GM12873 (cell line): ENCODE data around the gene CUEDC1.

Experiments used
- TF ChIP-seq, protein P1 (sequence below): IDR thresholded peaks from 2 replicates; pipeline ENCODE4 v1.5.1; 2012; ENCODE audit warnings: low read depth, mild to moderate bottlenecking, moderate library complexity, low read length, control low read depth; ENCODE audit not compliant: insufficient read depth; ENCODE audit errors: missing control alignments

Gene CUEDC1

DNA sequence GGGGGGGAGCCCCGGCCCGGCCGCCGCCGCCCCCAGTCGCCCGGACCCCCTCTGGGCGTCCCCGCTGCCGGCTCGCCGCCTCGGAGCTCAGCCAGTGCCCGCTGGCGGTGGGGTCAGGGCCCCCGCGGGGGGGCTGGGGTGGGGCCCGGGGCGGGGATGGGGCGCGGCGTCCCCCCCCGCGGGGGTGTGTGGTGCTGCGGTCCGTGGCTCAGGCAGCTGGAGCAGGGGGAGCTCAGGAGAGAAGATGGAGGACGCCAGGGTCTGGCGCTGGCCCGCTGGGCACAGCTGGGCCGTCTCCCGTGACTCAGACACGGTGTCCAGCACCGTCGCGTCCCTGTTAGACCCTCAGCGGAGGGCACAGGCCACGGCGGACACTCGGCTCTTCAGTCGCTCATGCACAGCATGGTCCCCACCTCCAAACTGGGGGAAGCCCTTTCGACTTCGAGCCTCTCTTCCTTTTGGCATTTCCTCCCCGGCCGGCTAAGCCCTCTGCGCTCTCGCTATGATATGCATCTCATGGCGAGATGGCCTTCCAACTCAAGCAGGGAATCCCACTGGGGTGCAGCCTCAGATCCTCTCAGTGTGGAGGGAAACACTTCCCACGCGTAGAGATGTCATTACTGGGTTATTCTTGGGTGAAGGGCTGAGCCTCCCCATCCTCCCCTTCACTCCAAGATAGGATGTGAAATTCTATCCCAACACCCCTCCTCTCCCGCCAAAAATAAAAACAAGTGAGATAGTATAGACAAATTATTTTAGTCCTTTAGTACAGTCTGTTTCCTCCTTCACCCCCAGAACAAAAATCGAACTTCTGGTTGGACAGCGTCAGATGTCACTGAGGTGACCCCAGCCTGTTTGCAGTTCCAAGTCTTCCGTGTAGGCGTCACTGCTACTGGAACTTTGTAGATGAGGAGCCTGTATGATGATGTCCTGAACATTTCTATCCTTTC is 33.4 kb upstream of the CUEDC1 start:
- TF ChIP-seq, protein P1, sequence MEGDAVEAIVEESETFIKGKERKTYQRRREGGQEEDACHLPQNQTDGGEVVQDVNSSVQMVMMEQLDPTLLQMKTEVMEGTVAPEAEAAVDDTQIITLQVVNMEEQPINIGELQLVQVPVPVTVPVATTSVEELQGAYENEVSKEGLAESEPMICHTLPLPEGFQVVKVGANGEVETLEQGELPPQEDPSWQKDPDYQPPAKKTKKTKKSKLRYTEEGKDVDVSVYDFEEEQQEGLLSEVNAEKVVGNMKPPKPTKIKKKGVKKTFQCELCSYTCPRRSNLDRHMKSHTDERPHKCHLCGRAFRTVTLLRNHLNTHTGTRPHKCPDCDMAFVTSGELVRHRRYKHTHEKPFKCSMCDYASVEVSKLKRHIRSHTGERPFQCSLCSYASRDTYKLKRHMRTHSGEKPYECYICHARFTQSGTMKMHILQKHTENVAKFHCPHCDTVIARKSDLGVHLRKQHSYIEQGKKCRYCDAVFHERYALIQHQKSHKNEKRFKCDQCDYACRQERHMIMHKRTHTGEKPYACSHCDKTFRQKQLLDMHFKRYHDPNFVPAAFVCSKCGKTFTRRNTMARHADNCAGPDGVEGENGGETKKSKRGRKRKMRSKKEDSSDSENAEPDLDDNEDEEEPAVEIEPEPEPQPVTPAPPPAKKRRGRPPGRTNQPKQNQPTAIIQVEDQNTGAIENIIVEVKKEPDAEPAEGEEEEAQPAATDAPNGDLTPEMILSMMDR = no peak

DNA sequence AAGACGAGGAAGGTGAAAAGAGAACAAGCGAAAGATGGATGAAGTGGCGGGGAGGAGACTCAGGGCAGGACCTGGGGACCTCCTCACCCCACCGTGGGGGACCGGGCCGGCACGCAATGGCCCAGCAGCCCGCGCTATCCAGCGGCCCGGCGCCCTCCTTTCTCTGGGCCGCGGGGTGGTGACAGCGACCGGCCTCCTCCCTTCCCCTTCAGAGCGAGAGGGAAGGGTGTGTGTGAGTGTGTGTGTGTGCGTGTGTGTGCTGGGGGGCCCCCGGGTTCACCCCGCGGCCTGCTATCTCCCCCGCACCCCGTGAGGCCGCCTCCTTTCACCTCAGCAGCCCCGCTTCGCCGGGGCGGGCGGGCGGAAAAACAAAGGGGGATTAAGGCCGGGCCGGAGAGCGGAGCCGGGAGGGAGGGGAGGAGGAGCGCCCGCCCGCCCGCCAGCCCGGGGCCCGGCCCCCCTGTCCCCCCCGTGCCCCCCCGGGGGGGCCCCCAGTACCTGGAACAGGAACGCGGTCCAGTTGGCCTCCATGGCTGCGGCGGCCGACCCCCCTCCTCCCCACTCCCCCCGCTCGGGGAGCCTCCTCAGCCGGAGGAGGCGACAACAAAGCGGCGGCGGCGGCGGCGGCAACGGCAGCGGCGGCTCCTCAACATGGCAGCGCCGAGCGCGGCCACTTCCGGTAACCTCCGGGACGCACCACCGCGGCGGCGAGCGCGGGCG is 32.5 kb upstream of the CUEDC1 start, which contains the start of gene VEZF1:
TSS of gene VEZF1 (minus strand) at position 674 of the 720 bp plus-strand sequence. CDS start at position 531, 143 bp downstream.
- TF ChIP-seq, protein P1 = no peak

DNA sequence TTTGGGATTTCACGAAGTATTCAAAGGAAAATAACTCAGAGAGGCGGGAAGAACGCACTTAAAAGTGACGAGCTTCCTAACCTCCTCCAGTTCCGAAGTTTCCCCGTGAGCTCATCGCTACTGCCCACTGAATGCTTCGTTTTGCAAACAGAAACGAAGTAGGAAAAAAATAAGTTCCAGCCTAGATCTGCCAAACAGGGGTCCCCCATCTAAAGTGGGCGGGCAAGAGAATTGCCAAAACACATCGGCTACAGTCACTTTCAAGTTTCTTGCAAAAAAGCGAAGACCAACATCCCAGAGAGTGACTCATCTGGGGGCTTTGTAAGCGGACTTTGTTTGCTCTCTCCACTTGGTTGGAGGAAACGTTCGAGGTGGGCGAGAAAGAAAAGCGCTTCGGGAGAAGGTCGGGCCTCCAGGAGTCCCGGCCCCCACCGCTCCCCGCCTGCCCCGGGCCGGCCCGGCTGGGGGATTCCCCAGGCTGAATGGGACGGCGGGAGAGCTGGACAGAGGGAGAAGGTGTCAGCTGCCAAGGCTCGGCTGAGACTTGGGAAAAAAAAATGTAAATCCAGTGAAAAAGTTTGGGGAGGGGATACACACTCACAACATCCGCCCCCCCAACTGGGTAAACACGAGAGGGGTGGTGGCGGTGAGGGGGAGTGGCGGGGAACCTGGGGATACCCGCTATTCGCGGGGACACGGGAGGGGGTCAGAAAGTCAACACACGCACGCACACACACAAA is 31.8 kb upstream of the CUEDC1 start:
- TF ChIP-seq, protein P1 = no peak

DNA sequence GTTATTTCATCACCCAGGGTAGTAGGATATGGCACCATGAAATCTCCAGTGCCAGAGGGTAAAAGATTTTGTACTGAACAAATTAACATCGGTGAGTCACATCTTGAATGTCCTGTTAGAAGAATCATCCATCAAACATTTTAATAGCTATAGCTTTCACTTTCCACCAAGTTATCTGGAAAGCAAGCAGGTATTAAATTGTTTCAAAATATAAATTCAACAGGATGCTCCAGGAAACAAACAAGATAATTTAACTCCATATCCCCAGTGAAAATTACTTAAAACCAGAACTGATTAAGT is 30.4 kb upstream of the CUEDC1 start:
- TF ChIP-seq, protein P1 = no peak

DNA sequence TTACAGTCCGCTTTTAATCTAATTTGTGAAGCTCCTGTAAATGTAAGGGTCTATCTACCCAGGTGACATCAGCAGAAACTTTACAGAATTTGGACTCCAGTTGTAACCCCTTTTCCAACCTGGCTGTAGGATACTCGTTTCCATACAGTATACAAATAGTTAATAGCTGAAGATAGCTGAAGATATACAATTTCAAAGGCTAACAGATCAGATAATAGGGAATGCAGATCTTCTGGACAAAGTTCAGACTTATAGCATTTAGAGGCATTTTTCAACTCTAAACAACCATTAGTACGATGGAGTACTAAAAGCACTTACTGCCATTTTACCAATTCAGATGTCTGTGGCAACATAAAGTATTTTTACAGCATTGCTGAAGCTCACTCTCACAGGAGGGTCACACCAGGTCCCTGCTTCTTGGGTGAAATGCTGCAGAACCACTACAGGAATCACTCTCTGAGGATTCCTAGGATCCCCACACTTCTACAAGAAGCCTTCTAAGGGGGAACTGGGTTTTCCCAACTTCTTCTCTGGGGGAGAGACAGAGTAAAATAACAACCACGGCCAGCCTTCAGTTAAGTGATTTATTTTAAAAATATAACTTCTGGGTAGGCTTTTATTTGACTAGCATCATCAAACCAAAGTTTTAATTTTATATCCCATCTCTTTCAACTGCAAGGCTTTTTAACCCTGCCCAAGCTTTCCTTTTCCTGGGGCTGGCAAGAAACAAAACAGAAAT is 29.9 kb upstream of the CUEDC1 start:
- TF ChIP-seq, protein P1 = no peak

DNA sequence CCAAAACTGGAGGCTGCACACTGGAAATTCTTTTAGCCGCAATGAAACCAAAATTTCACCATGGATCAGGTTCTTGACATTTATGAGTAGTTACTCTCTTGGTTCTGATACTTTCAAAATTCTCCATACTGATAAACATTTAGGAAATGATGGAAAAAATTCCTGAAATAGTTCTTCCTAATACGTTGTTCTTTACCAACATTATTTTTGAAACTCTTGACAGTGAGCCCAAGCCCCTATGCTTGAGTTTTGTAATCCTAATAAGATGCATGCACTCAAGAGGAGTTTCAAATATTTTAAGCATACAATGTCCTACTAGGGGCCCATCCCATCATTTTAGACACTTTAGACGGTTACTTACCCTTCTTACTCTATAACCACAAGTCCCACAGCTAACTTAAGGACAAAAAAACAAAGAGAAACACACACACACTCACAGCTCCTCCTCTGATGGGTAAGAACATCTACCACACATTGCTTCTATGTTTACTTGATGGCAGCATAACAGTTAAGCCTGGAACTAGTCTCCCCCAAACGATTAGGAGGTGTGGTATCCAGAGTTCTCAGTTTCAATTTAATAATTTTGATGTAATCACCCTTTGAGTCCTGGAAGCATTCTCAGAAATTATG is 29.2 kb upstream of the CUEDC1 start:
- TF ChIP-seq, protein P1 = no peak
